Mesenchymal stem cell (in vitro differentiated cells and primary cell): ENCODE measurements around the gene C2CD2.
A peak's percentile ranks its signal among the peaks of the same experiment; 100 is the strongest.

Source experiments
- DNase-seq: peaks from one replicate; pipeline ENCODE4 v3.0.0-alpha.2; 2013
- H2AFZ ChIP-seq: one replicate; pipeline ENCODE4 v1.6.1; 2013; ENCODE audit warnings: low read depth, mild to moderate bottlenecking, control low read depth, inconsistent platforms, low read length, moderate library complexity
- H2AK5ac ChIP-seq: 2 replicates; pipeline ENCODE4 v1.6.1; 2013; ENCODE audit warnings: low read length, moderate library complexity, mild to moderate bottlenecking, inconsistent platforms; ENCODE audit not compliant: severe bottlenecking
- H2BK120ac ChIP-seq: one replicate; pipeline ENCODE4 v1.6.1; 2013; ENCODE audit warnings: low read depth, mild to moderate bottlenecking, inconsistent platforms, low read length, moderate library complexity
- H2BK12ac ChIP-seq, 2 experiments: one replicate each; pipeline ENCODE4 v1.6.1; 2013; ENCODE audit warnings: inconsistent platforms in 2 of 2, low read length in 2 of 2, mild to moderate bottlenecking in 2 of 2, moderate library complexity in 2 of 2, control low read depth in 1 of 2
- H2BK15ac ChIP-seq: one replicate; pipeline ENCODE4 v1.6.1; 2013; ENCODE audit warnings: mild to moderate bottlenecking, low read depth, inconsistent platforms; ENCODE audit not compliant: poor library complexity, severe bottlenecking
- H2BK5ac ChIP-seq: 2 replicates; pipeline ENCODE4 v1.6.1; 2013; ENCODE audit warnings: low read depth, mild to moderate bottlenecking, low read length, control low read depth, inconsistent platforms; ENCODE audit not compliant: poor library complexity, severe bottlenecking
- H3K14ac ChIP-seq, 2 experiments: one replicate each; pipeline ENCODE4 v1.6.1; 2013; ENCODE audit warnings: inconsistent platforms in 2 of 2, low read length in 2 of 2, control low read depth in 1 of 2, mild to moderate bottlenecking in 1 of 2, moderate library complexity in 1 of 2
- H3K18ac ChIP-seq, 2 experiments: one replicate each; pipeline ENCODE4 v1.6.1; 2013; ENCODE audit warnings: inconsistent platforms in 2 of 2, low read length in 2 of 2, control low read depth in 1 of 2, low read depth in 1 of 2, mild to moderate bottlenecking in 1 of 2
- H3K23ac ChIP-seq, 2 experiments: one replicate each; pipeline ENCODE4 v1.6.1; 2013; ENCODE audit warnings: inconsistent platforms in 2 of 2, low read length in 2 of 2, mild to moderate bottlenecking in 2 of 2, moderate library complexity in 2 of 2, control low read depth in 1 of 2
- H3K27ac ChIP-seq: 2 replicates; pipeline ENCODE4 v1.5.1; 2013; ENCODE audit warnings: mild to moderate bottlenecking, moderate library complexity, low read length, control low read depth, inconsistent platforms; ENCODE audit not compliant: poor library complexity, severe bottlenecking
- H3K27me3 ChIP-seq, 2 experiments: 2 replicates each; pipeline versions ENCODE4 v1.6.1 to v1.7.0; 2013; ENCODE audit warnings: low read length in 2 of 2, mild to moderate bottlenecking in 2 of 2, moderate library complexity in 2 of 2, control low read depth in 1 of 2, inconsistent platforms in 1 of 2; ENCODE audit not compliant: control insufficient read depth in 1 of 2, insufficient read depth in 1 of 2
- H3K36me3 ChIP-seq, 2 experiments: 2 replicates each; pipeline versions ENCODE4 v1.6.1 to v1.7.0; 2013; ENCODE audit warnings: low read length in 2 of 2, control low read depth in 1 of 2, inconsistent platforms in 1 of 2, low read depth in 1 of 2, mild to moderate bottlenecking in 1 of 2; ENCODE audit not compliant: insufficient read depth in 2 of 2, control insufficient read depth in 1 of 2
- H3K4ac ChIP-seq, 2 experiments: one replicate each; pipeline ENCODE4 v1.6.1; 2013; ENCODE audit warnings: inconsistent platforms in 2 of 2, low read length in 2 of 2, mild to moderate bottlenecking in 2 of 2, moderate library complexity in 2 of 2, control low read depth in 1 of 2, low read depth in 1 of 2
- H3K4me1 ChIP-seq: 2 replicates; pipeline ENCODE4 v1.6.1; 2013; ENCODE audit warnings: low read depth, low read length, control low read depth; ENCODE audit not compliant: control insufficient read depth, insufficient read depth
- H3K4me2 ChIP-seq: 2 replicates; pipeline ENCODE4 v1.6.1; 2013; ENCODE audit warnings: low read length, mild to moderate bottlenecking, inconsistent platforms; ENCODE audit not compliant: poor library complexity, severe bottlenecking
- H3K4me3 ChIP-seq, 2 experiments: 2 replicates each; pipeline versions ENCODE4 v1.5.1 to v1.7.0; 2013; ENCODE audit warnings: low read length in 2 of 2, mild to moderate bottlenecking in 2 of 2, control low read depth in 1 of 2, low read depth in 1 of 2; ENCODE audit not compliant: insufficient read depth in 1 of 2
- H3K79me1 ChIP-seq: replicated peaks from 2 replicates; pipeline ENCODE4 v1.6.1; 2013; ENCODE audit warnings: mild to moderate bottlenecking, control low read depth, low read length, inconsistent platforms; ENCODE audit not compliant: poor library complexity, severe bottlenecking
- H3K9ac ChIP-seq: 2 replicates; pipeline ENCODE4 v1.7.0; 2013; ENCODE audit warnings: mild to moderate bottlenecking, low read length, moderate library complexity
- H3K9me3 ChIP-seq: 2 replicates; pipeline ENCODE4 v1.7.0; 2013; ENCODE audit warnings: mild to moderate bottlenecking, low read length; ENCODE audit not compliant: control insufficient read depth
- H4K8ac ChIP-seq: one replicate; pipeline ENCODE4 v1.6.1; 2013; ENCODE audit warnings: inconsistent platforms, mild to moderate bottlenecking, low read length, moderate library complexity
- H4K91ac ChIP-seq: one replicate; pipeline ENCODE4 v1.6.1; 2013; ENCODE audit warnings: mild to moderate bottlenecking, low read length, inconsistent platforms
- WGBS: methylation state at CpG from one replicate; pipeline ENCODE4 v1.1.7; 2013; ENCODE audit warnings: mixed read lengths; 5-methylcytosine and 5-hydroxymethylcytosine counted together

C2CD2 gene

GRCh38 chr21:41993744-41994143 is 39.9 kb upstream of the C2CD2 start:
- Histone ChIP-seq H2BK12ac (no peak overlapping the region), H3K4ac (no peak overlapping the region), H3K14ac (no peak overlapping the region), H3K9me3 (no peaks in the 10 kb centered on the region), H3K23ac (no peak overlapping the region), H3K27me3 (no peaks in the 10 kb centered on the region), H2AK5ac (no peak overlapping the region), H3K4me2 (no peak overlapping the region), H2BK15ac (no peak overlapping the region), H2BK5ac (no peak overlapping the region), H2BK120ac (no peak overlapping the region), H3K4me1 (no peaks in the 10 kb centered on the region), H4K8ac (no peak overlapping the region), H3K18ac (no peak overlapping the region), H3K4me3 (peak overlapping the region in 1 of 2 experiments; percentile 58), H3K9ac (peak overlapping the region; percentile 52), H3K27ac (no peak overlapping the region), H4K91ac (no peak overlapping the region), H3K36me3 (peaks cover 37 to 47% of the 10 kb centered on the region in 2 experiments), H2AFZ (no peak overlapping the region), H3K79me1 (peaks cover 18% of the 10 kb centered on the region)
- peak; percentile 34 for DNase-seq
- 72% methylated on average over 3 of the region's 6 CpGs for WGBS

GRCh38 chr21:41992576-41992975 is 38.8 kb upstream of the C2CD2 start:
- Histone ChIP-seq H4K91ac (no peak overlapping the region), H3K9ac (no peak overlapping the region), H3K79me1 (peaks cover 14% of the 10 kb centered on the region), H2BK15ac (no peak overlapping the region), H2AFZ (no peak overlapping the region), H3K9me3 (no peaks in the 10 kb centered on the region), H3K36me3 (peaks cover 35 to 47% of the 10 kb centered on the region in 2 experiments), H3K4ac (no peak overlapping the region), H2BK120ac (no peak overlapping the region), H2BK12ac (no peak overlapping the region), H3K27ac (no peak overlapping the region), H4K8ac (no peak overlapping the region), H3K4me1 (no peaks in the 10 kb centered on the region), H3K4me3 (no peak overlapping the region), H3K27me3 (no peaks in the 10 kb centered on the region), H2AK5ac (no peak overlapping the region), H3K4me2 (no peak overlapping the region), H3K18ac (no peak overlapping the region), H3K14ac (no peak overlapping the region), H2BK5ac (no peak overlapping the region), H3K23ac (no peak overlapping the region)
- 98% methylated on average over 15 of the region's 15 CpGs for WGBS
- DNase-seq = no peak

DNA sequence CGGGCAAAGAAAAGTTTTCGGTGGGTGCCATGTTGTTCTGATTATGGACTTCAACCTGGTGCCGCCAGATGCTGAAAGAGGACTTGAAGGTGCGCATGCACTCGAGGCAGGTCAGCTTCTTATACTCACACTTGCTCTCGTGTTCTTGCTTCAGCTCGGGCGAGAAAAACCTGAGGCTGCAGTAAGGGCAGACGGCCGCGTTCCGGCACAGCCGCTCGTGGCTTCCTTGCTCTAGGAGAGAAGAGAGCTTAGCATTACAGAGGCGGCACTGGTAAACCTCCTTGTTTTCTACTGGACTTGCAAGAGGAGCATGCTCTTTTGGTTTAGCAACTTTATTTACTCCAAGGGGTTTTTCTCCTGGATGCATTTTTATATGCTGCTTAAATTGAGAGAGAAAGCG is 37.8 kb upstream of the C2CD2 start:
- Histone ChIP-seq H3K4me3 (no peak overlapping the region), H2AK5ac (no peak overlapping the region), H2BK12ac (no peak overlapping the region), H3K79me1 (peaks cover 12% of the 10 kb centered on the region), H3K14ac (no peak overlapping the region), H3K23ac (no peak overlapping the region), H4K91ac (no peak overlapping the region), H3K4me1 (no peaks in the 10 kb centered on the region), H2BK120ac (no peak overlapping the region), H2BK5ac (no peak overlapping the region), H3K4me2 (no peak overlapping the region), H3K18ac (no peak overlapping the region), H3K4ac (no peak overlapping the region), H2BK15ac (no peak overlapping the region), H4K8ac (no peak overlapping the region), H3K27me3 (no peaks in the 10 kb centered on the region), H3K9ac (no peak overlapping the region), H2AFZ (no peak overlapping the region), H3K36me3 (peaks cover 29 to 47% of the 10 kb centered on the region in 2 experiments), H3K9me3 (no peaks in the 10 kb centered on the region), H3K27ac (no peak overlapping the region)
- WGBS = 99% methylated on average over 16 of the region's 16 CpGs
- DNase-seq = no peak

DNA sequence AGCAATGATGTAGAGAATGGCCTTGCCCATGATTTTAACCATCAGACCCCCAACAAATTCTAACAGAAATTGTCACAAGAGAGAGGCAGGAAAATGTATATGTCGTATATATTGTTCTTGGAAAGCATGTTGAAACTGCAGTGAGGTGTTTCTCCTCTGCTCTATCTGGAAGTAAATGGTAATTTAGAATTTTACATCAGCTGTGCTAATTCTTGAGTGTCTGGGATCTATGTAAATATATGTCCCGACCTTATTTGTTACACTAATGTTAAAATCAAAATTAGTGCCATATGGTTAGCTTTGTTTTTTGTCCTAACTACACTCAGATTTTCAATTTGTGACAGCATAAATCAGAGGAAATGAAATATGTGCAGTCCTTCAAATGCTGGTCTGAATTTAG is 35.9 kb upstream of the C2CD2 start:
- Histone ChIP-seq H3K23ac (no peak overlapping the region), H2BK12ac (no peak overlapping the region), H2AFZ (no peak overlapping the region), H3K14ac (no peak overlapping the region), H3K4me2 (no peak overlapping the region), H3K9ac (no peak overlapping the region), H4K91ac (no peak overlapping the region), H3K27me3 (no peaks in the 10 kb centered on the region), H4K8ac (no peak overlapping the region), H3K4ac (no peak overlapping the region), H3K18ac (no peak overlapping the region), H2BK5ac (no peak overlapping the region), H3K27ac (no peak overlapping the region), H3K79me1 (peaks cover 2% of the 10 kb centered on the region), H3K4me1 (no peaks in the 10 kb centered on the region), H3K4me3 (no peak overlapping the region), H2AK5ac (no peak overlapping the region), H3K36me3 (peaks cover 19 to 44% of the 10 kb centered on the region in 2 experiments), H2BK15ac (no peak overlapping the region), H3K9me3 (no peaks in the 10 kb centered on the region), H2BK120ac (no peak overlapping the region)
- DNase-seq = no peak
- 89% methylated on average over 1 of the region's 2 CpGs for WGBS
